Stimulated activated effector memory CD8-positive, alpha-beta T cell treated with anti-CD3 and anti-CD28 coated beads, Interleukin-12 subunit alpha, Interleukin-12 subunit beta, amount 100 ng/mL, for 72 hours (primary cell): ENCODE results near the gene USP15.

Experiments used
- ATAC-seq: fragments of 150-1000 bp; cut with Tn5 transposase; 2 replicates; pipeline ENCODE4 v1.10.0; 2021
- DNase-seq, 2 donors: peaks; one replicate each; pipeline ENCODE4 v3.0.0; 2021 to 2022; ENCODE audit warnings: low spot score in 2 of 2
- H3K27ac Mint-ChIP-seq: one replicate; pipeline ENCODE4 v1.8.0; 2022; ENCODE audit warnings: mild to moderate bottlenecking, mixed read lengths
- H3K36me3 Mint-ChIP-seq: one replicate; pipeline ENCODE4 v1.8.0; 2022; ENCODE audit warnings: mild to moderate bottlenecking, mixed read lengths
- H3K4me1 Mint-ChIP-seq: one replicate; pipeline ENCODE4 v1.8.0; 2022; ENCODE audit warnings: mixed read lengths
- H3K4me3 Mint-ChIP-seq: one replicate; pipeline ENCODE4 v1.8.0; 2022; ENCODE audit warnings: mild to moderate bottlenecking, mixed read lengths
- H3K9me3 Mint-ChIP-seq: one replicate; pipeline ENCODE4 v1.8.0; 2022; ENCODE audit warnings: mixed read lengths

The USP15 gene

DNA sequence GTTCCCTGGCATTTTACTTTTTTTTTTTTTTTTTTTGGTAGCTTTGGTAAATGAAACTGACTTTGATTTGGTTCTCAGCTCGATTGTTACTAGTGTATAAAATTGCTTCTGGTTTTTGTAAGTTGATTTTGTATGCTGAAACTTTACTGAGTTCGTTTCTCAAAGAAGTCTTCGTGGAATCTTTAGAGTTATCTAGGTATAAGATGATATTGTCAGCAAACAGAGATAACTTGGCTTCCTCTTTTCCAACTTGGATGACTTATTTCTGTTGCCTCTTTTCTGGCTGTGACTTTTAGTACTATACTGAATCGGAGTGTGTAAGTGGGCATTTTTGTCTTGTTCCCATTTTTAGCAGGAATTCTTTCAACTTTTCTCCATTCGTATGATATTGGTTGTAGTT lies 28.1 kb downstream of the USP15 start:
- H3K4me1 Mint-ChIP-seq, result peaks cover 87% of the 10 kb centered on the region
- no peak for ATAC-seq
- no peak overlapping the region for H3K27ac Mint-ChIP-seq
- H3K4me3 Mint-ChIP-seq, result no peak overlapping the region
- peaks cover 27% of the 10 kb centered on the region for H3K36me3 Mint-ChIP-seq
- no peak for DNase-seq
- H3K9me3 Mint-ChIP-seq, result peaks cover 14% of the 10 kb centered on the region

DNA sequence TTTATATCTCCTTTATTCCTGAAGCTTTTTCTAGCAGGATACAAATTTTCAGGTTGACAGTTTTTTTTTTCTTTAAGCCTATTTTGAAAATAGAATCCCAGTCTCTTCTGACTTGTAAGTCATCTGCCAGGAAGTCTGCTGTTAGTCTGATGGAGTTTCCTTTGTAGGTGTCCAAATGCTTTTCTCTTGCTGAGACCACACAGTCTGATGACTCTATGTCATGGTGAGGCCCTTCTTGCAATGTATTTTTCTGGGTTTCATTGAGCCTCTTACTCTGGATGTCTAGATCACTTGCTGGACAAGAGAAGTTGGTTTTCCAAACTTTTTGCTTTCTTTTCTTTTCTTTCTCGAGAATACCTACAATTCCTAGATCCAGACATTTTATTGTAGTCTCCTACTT lies 30.6 kb downstream of the USP15 start:
- peak overlapping the region; percentile 65 for H3K27ac Mint-ChIP-seq
- peaks cover 88% of the 10 kb centered on the region for H3K4me1 Mint-ChIP-seq
- H3K4me3 Mint-ChIP-seq, result no peak overlapping the region
- peaks cover 11% of the 10 kb centered on the region for H3K9me3 Mint-ChIP-seq
- ATAC-seq (no peak), DNase-seq (no peak)
- peaks cover 43% of the 10 kb centered on the region for H3K36me3 Mint-ChIP-seq

DNA sequence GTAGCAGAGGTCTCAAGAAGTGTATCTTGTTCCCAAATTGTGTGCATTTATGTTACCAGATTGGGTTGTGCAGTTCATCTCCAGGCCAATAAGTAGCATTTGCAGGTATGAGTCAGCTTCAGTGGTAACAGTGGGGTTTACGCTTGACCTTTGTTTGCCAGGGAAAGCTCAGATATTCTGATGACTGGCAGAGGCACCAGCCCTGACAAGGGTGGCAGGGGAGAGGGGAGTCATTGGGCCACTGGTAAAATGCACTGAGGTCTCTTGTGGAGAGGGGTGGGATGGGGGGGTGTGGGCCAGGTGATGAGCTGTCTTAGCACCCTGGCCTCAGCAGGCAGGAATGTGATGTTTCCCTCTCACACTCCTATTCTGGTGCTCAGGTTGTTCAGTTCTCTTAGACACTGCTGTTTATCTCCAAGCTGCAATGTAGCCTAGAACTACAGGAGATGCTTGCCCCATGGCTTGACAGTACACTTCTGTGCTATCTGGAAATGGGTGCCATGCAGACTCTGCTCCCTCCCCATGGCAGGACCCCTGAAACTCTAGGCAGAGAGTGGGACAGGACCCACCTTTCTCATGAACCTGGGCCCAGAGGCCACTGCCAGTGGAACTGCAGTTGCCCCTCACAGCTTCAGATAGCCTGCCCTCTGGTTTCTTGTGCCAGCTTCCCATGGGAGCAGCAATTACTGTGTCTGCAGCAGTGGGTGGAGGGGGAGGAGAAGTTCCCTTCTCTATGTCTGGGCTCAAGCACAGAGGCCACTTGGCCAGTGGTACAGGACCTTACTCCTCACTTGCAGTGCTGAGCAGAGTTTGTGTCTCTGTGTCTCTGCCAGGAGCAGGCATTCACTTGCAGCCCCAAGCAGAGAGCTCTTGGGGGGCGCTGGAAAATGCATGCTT lies 31.9 kb downstream of the USP15 start:
- Mint-ChIP-seq H3K9me3 (peaks cover 11% of the 10 kb centered on the region), H3K4me1 (peaks cover 85% of the 10 kb centered on the region), H3K36me3 (peaks cover 46% of the 10 kb centered on the region), H3K27ac (no peak overlapping the region), H3K4me3 (no peak overlapping the region)
- DNase-seq (no peak), ATAC-seq (peak; percentile 96)

DNA sequence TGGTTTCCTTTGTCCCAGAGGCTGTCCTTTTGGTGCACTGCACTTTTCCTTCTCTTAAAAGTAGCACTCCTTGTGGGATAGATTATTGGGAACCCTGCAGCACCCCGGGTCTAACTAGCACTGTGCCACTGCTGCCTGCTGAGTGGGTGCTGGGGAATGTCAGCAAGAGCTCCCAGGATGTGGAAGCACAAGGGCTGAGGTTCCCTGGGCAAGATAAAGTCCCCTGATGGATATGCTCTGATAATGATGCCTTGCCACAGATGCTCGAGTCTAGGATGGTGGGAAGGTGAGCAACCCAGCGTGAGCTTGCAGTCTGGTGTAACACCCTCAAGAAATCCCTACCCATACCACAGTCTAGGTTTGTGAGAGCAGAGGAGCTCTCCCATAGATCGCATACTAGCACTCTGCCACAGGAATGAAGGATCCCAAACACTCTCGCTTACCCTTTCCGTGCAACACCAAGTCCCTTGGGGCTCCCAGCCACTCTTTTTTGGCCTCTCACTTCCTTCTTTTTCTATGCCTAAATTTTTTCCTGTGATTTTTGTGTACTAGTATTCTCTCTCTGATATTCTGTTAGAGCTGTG lies 32.6 kb downstream of the USP15 start:
- Mint-ChIP-seq H3K4me3 (no peak overlapping the region), H3K9me3 (peaks cover 11% of the 10 kb centered on the region), H3K36me3 (peaks cover 48% of the 10 kb centered on the region), H3K4me1 (peaks cover 85% of the 10 kb centered on the region), H3K27ac (no peak overlapping the region)
- no peak for DNase-seq
- no peak for ATAC-seq

DNA sequence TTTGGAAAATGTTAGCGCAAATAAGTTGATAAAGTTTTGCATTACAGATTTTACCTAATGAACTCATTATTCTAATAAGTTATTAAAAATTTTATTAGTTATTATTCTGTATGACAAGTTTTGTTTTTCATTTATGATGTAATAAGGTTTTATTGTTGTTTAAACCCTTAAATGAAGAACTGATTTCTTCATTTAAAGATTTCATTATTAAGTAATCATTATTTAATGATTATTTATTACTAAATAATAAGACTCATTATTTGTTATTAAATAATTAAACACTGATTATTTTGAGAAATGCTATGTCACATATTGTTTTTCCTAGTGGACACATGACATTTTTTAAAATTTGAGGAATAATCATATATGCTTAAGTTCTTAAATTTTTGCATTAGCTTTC lies 34.2 kb downstream of the USP15 start:
- H3K27ac Mint-ChIP-seq, result no peak overlapping the region
- no peak for DNase-seq
- peaks cover 57% of the 10 kb centered on the region for H3K36me3 Mint-ChIP-seq
- peaks cover 78% of the 10 kb centered on the region for H3K4me1 Mint-ChIP-seq
- peaks cover 9% of the 10 kb centered on the region for H3K9me3 Mint-ChIP-seq
- no peak for ATAC-seq
- no peak overlapping the region for H3K4me3 Mint-ChIP-seq

DNA sequence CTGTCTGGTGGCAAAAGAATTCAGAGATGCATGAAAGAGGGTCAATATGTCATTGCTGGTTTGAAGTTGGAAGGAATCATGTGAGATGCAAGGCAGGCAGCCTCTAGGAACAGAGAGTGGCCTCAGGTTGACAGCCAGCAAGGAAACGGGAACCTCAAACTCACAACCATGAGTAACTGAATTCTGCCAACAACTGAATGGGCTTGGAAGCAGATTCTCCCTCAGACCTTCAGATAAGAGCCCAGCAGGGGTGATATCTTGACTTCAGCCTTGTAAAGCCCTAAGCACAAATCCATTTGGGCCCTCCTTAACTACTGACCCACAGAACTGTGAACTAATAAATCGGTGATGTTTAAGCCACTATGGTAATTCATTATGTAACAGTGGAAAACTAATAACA lies 35.8 kb downstream of the USP15 start:
- Mint-ChIP-seq H3K27ac (peak overlapping the region; percentile 69), H3K4me1 (peaks cover 74% of the 10 kb centered on the region), H3K9me3 (peaks cover 2% of the 10 kb centered on the region), H3K4me3 (no peak overlapping the region), H3K36me3 (peaks cover 66% of the 10 kb centered on the region)
- DNase-seq, result no peak
- no peak for ATAC-seq

DNA sequence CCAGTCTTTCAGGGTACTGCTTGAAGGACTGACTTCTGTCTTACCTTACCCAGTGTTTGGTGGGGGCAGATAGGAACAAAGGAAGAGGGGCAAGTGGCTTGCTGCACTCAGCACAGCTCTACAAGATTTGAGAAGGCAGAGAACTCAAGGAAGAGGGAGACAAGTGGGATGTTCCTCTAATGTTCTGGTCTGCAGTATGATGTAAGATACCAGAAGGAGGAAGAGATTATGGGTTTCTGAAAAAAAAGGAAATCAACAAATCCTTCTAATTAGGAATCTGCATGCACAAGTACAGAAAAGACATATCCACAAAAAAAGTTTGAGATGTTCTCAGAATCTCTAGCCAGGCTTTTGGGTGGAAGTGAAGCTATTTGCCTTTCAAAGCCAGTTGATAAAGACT lies 37.1 kb downstream of the USP15 start:
- Mint-ChIP-seq H3K4me1 (peaks cover 71% of the 10 kb centered on the region), H3K36me3 (peaks cover 77% of the 10 kb centered on the region), H3K9me3 (no peaks in the 10 kb centered on the region), H3K27ac (peak overlapping the region; percentile 35), H3K4me3 (no peak overlapping the region)
- ATAC-seq (no peak), DNase-seq (no peak)

DNA sequence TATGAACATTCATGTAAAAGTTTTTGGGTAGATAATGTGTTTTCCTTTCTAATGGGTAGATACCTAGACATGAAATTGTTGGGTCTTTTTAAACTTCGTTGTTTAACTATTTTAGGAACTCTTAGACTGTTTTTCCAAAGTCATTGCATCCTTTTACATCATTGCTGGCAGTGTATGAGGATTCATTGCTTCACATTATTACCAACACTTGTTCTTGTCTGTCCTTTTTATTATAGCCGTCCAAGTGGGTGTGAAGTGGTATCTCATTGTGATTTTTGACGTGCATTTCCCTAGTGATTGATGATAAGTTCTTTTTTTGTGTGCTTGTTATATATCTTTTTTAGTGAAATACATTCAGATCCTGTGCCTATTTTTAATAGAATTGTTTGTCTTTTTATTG lies 39.4 kb downstream of the USP15 start:
- H3K36me3 Mint-ChIP-seq, result peaks cover 90% of the 10 kb centered on the region
- no peak for ATAC-seq
- H3K4me3 Mint-ChIP-seq, result no peak overlapping the region
- H3K9me3 Mint-ChIP-seq, result no peaks in the 10 kb centered on the region
- no peak for DNase-seq
- H3K4me1 Mint-ChIP-seq, result peaks cover 59% of the 10 kb centered on the region
- H3K27ac Mint-ChIP-seq, result no peak overlapping the region

DNA sequence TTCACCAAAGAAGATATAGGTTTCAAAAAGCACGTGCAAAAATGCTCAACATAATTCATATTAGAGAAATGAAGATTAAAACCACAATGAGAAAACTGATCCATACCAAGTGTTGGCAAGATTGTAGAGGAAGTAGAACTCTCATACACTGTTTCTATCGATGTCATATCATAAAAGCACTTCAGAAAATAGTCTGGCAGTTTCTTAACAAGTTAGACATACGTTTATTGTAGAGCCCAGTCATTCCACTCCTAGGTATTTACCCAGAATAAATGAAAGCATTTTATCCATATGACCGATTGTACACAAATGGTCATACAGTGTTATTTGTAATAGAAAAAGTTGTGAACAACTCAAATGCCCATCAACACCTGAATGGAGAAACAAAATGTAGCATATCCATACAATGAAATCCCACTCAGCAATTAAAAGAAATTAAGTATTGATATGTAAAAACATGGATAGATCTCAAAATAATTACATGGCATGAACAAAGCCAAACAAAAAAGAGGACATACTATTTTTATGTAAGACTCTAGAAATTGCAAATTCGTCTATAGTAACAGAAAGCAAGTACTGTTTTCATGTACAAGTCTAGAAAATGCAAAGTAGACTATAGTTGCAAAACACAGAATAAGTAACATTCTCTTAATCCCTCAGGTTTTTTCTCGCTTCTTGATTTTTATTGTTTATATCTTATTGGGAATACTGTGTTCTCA lies 41.0 kb downstream of the USP15 start:
- peaks cover 51% of the 10 kb centered on the region for H3K4me1 Mint-ChIP-seq
- no peak for DNase-seq
- no peak overlapping the region for H3K27ac Mint-ChIP-seq
- H3K4me3 Mint-ChIP-seq, result no peak overlapping the region
- ATAC-seq, result peak; percentile 64
- H3K9me3 Mint-ChIP-seq, result no peaks in the 10 kb centered on the region
- H3K36me3 Mint-ChIP-seq, result peaks cover 90% of the 10 kb centered on the region

DNA sequence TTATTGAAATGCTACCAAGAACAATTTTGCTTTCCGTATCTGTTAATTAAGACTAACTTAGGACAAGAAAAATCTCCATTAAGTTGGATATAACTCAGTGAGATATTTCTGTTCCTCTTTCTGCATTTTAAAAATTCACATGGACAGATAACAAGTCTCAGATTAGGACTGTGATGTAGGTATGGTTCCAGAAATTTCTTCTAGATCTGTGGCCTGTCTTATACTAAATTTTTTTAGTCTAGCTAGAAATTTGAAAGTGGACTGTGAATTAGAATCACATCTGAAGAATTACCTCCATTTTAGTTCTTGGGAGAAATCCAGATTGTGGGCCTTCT lies 41.6 kb downstream of the USP15 start:
- peaks cover 90% of the 10 kb centered on the region for H3K36me3 Mint-ChIP-seq
- ATAC-seq (no peak), DNase-seq (no peak)
- no peak overlapping the region for H3K27ac Mint-ChIP-seq
- H3K4me1 Mint-ChIP-seq, result peaks cover 51% of the 10 kb centered on the region
- H3K9me3 Mint-ChIP-seq, result no peaks in the 10 kb centered on the region
- H3K4me3 Mint-ChIP-seq, result no peak overlapping the region

DNA sequence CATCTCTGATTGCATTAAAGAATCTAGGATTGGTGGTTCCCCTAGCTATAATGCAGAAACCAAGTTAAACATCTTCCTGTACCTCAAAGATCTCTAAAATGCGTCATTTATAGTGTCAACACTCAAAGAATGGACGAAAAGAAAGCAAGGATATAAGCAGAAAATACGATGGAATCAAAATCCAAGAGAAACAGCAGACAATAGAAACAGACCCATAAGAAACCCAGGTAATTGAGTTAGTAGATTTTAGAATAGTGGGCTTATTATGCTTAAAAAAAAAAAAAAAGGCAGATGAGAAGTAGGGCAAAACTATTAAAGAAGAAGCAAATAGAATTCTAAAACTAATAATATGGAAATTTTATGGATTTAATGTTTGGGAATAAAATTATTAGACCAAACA lies 44.4 kb downstream of the USP15 start:
- Mint-ChIP-seq H3K4me3 (no peak overlapping the region), H3K36me3 (peaks cover 81% of the 10 kb centered on the region), H3K4me1 (peaks cover 55% of the 10 kb centered on the region), H3K27ac (no peak overlapping the region), H3K9me3 (no peaks in the 10 kb centered on the region)
- no peak for DNase-seq
- ATAC-seq, result no peak

DNA sequence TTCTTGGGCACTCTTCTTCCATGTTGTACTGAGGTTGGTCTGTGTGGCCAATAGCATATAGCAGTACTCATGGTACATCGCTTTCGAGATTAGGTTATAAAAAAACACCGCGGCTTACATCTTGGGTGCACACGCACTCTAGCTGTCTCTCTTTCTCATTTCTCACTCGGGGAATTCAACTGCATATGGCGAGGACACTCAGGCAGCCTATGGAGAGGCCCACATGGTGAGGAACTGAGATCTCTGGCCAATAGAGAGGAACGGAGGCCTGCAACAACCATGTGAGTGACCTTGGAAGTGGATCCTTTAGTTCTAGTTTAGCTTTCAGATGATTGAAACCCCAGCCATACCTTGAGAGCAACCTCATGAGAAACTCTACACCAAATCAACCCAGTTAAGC lies 45.6 kb downstream of the USP15 start:
- Mint-ChIP-seq H3K9me3 (no peaks in the 10 kb centered on the region), H3K27ac (peak overlapping the region; percentile 46), H3K4me1 (peaks cover 56% of the 10 kb centered on the region)

DNA sequence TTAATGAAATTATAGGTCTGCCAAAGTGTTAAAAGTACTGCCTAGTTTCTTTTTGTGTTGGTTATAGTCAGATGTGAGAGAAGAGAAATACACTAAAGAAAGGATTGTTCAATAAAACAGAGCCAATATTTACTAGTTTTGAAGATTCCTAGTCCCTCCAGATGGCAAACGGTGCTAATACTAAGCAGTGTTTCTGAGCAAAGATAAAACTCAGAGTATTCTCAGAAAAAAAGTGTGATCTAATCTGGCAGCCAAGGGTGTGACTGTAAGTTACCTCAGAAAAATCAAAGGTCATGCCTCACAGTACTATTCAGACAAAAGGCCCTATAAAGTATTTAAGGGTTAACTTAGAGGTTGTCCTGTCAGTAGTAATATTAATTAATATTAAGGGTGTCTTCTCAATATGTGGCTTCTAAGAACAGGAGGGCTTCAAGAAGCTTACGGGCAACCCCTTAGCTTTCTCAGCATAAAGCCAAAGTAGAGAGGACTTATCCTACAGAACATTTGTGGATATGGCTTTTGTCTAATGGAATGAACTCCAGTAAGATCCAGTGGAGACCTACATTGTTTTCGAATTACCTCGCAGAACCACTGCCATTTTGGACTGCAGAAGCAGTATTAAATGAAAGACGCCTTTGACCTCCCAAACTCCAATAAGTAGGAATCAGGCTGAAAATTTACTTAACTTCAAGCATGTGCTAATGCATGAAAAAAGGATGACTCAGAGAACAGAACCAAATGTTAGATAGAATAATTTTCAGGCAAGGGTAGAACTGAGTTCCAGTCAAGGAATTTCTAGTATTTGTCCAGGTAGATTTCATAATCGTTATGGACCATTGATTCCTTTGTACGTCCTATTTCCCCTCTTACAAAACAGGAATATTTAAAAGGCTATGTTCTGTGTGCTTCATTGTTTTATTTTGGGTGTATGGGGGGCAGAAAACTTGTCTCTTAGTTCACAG lies 46.6 kb downstream of the USP15 start:
- H3K4me1 Mint-ChIP-seq, result peaks cover 56% of the 10 kb centered on the region
- no peaks in the 10 kb centered on the region for H3K9me3 Mint-ChIP-seq
- H3K4me3 Mint-ChIP-seq, result no peak overlapping the region
- H3K27ac Mint-ChIP-seq, result peak overlapping the region; percentile 46
- H3K36me3 Mint-ChIP-seq, result peaks cover 67% of the 10 kb centered on the region
- DNase-seq, result no peak
- ATAC-seq, result no peak

More for the DNA sequence above, 45.6 kb downstream of the USP15 start:
- DNase-seq (no peak), ATAC-seq (no peak)
- Mint-ChIP-seq H3K36me3 (peaks cover 73% of the 10 kb centered on the region), H3K4me3 (no peak overlapping the region)

DNA sequence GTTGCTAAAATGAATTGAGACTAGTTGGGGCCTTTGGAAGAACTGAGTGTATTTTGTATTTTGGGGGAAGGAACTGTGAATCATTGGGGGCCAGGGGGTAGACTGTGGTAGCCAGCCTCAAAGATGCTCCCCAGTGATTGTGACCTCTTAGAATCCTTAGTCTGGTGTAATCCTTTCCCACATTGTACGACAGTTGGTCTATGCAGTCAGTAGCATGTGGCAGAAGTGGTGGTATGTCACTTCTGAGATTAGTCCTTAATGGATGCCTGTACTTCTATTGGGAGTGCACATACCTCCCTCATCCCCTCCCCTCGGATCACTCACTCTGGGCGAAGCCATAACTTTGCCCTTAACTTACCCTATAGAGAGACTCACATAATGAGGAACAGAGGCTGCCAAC lies 48.0 kb downstream of the USP15 start:
- H3K4me1 Mint-ChIP-seq, result peaks cover 57% of the 10 kb centered on the region
- H3K4me3 Mint-ChIP-seq, result no peak overlapping the region

More for the DNA sequence above, 48.0 kb downstream of the USP15 start:
- ATAC-seq, result peak; percentile 75
- DNase-seq, result no peak
- Mint-ChIP-seq H3K27ac (peak overlapping the region; percentile 32), H3K36me3 (peaks cover 54% of the 10 kb centered on the region), H3K9me3 (no peaks in the 10 kb centered on the region)
